Measurements from ENCODE around the gene SNX15.

- TF ChIP-seq, protein P1, sequence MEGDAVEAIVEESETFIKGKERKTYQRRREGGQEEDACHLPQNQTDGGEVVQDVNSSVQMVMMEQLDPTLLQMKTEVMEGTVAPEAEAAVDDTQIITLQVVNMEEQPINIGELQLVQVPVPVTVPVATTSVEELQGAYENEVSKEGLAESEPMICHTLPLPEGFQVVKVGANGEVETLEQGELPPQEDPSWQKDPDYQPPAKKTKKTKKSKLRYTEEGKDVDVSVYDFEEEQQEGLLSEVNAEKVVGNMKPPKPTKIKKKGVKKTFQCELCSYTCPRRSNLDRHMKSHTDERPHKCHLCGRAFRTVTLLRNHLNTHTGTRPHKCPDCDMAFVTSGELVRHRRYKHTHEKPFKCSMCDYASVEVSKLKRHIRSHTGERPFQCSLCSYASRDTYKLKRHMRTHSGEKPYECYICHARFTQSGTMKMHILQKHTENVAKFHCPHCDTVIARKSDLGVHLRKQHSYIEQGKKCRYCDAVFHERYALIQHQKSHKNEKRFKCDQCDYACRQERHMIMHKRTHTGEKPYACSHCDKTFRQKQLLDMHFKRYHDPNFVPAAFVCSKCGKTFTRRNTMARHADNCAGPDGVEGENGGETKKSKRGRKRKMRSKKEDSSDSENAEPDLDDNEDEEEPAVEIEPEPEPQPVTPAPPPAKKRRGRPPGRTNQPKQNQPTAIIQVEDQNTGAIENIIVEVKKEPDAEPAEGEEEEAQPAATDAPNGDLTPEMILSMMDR (IDR thresholded peaks at IDR 0.05) = no peak
- no peak for TF ChIP-seq POLR2A (IDR thresholded peaks at IDR 0.05)
Observed at GRCh38 chr11:65042891-65043290, 15.7 kb downstream of the SNX15 start.

All from testis (tissue), 2 donors.